SK-N-DZ (cell line): Measurements from ENCODE around the gene ZNF25. TPM values are rescaled to one million over a fixed set of nuclear protein-coding genes. Genes with fewer than 3 reads are reported as not detected.
"Not testable (repeated sequence)": the region's sequence is repeated elsewhere in the genome, so short reads cannot be mapped to it uniquely, and the experiment has no call there.

Experiments
- DNase-seq: peaks from one replicate; pipeline ENCODE4 v3.0.0-alpha.2; 2015; ENCODE audit warnings: low spot score
- polyA plus RNA-seq, 2 experiments: library from polyadenylated mRNA; depleted of rRNA; stranded (reverse); fragments of >200 nt; gene quantifications; 2 replicates each; pipeline ENCODE4 v1.2.3, GENCODE V29; 2014

Gene ZNF25
- 3.2 and 3.8 TPM in 2 replicates for polyA plus RNA-seq (2014; cell fraction: cytosol; rRNA removed)
- 4.4 and 5.0 TPM in 2 replicates for polyA plus RNA-seq (2014; cell fraction: nucleus; rRNA removed)

- peak; percentile 99 for DNase-seq
These were observed at the start of gene ZNF25 for GRCh38 chr10:37976091-37976879. Gene ZNF25, minus strand, starts transcription at chr10:37976647. Its CDS starts 4,925 bp downstream, at chr10:37971722.

DNA sequence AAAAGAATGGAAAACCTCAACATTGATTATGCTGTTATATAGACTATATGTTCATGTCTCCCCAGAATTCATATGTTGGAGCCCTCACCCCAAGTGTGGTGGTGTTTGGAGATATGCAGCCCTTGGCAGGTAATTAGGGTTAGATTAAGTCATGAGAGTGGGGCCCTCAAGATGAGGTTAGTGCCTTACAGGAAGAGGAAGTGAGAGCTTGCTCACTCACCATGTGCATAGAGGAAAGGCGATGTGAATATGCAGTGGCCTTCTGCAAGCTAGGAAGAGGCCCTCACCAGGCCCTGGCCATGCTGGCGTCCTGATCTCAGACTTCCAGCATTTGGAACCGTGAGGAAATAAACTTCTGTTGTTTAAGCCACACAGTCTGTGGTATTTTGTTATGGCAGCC, 48.8 kb upstream of the ZNF25 start:
- DNase-seq, result no peak

- not testable (repeated sequence) for DNase-seq
These were observed 42.7 kb upstream of the ZNF25 start for GRCh38 chr10:38019124-38019523.

- no peak for DNase-seq
These were observed 39.9 kb upstream of the ZNF25 start for GRCh38 chr10:38016354-38016753.

DNA sequence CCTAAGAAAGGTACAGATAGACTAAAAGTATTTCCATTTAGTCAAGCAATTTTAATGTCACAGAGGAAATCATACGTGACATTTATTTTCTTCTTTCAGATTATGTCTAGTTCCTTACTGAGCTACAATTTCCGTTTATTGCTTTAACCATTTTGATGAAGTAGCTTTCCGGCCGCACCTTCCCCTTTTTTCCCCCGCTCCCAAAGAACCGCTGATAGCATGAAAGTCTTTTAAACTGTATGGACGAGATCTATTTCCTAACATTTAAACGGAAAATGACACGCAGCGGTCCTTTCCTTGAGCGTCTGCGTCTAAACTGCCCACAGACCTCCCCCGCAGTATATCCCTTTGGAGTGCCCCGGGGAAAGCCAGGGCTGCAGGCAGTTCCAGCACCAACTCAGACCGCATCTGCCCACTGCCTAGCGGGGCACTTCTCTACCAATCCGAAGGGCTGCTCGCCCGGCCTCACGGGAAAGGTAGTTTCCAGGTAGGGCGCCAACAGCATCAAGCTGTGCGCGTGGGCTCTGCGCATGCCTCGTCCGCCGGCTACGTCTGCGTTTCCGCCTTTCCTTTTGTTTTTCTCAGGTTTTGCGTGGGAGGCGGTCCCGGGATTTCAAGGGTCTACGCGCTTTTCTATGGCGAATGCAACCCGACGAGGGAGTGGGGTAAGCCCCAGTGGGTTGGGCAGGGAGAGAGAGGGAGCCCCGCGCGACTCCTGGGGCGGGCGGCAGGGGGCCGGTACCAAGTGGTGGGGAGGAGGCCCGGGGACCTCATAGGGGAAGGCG, 33.9 kb upstream of the ZNF25 start, which contains the start of gene ZNF33A:
ZNF33A (plus strand) TSS at position 557 of the 785 bp plus-strand sequence. CDS start 1,667 bp downstream, outside the sequence.
- peak; percentile 89 for DNase-seq

- no peak for DNase-seq
These were observed 31.5 kb upstream of the ZNF25 start for GRCh38 chr10:38007991-38008390.

- no peak for DNase-seq
These were observed 31.1 kb upstream of the ZNF25 start for GRCh38 chr10:38007551-38007950.

DNA sequence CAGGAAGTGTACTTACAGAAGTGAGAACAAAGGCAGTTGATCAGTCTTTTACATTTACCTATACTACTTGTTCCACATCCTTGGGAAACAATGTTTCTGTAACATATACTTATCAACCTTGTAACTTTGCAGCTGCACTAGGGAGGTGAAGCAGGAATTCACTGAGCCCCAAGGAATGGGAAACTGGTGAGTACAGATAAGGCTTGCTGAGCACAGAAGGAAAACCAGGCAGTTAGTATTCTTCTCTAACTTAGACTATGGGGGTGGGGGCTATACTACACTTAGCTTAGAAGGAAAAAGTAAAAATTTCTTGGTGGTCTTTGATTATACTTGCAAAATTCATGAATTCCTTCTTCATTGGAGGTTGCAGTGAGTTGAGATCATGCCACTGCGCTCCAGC, 27.1 kb upstream of the ZNF25 start:
- no peak for DNase-seq

GRCh38 chr10:38003026-38003425, 26.6 kb upstream of the ZNF25 start:
- DNase-seq, result no peak

GRCh38 chr10:38000474-38000873, 24.0 kb upstream of the ZNF25 start:
- not testable (repeated sequence) for DNase-seq

- DNase-seq, result not testable (repeated sequence)
These were observed 22.5 kb upstream of the ZNF25 start for GRCh38 chr10:37998920-37999319.

GRCh38 chr10:37992083-37992482, 15.6 kb upstream of the ZNF25 start:
- peak; percentile 30 for DNase-seq

- DNase-seq, result no peak
These were observed 15.2 kb upstream of the ZNF25 start for GRCh38 chr10:37991655-37992054.

GRCh38 chr10:37976880-37977203, 395 bp upstream of the ZNF25 start:
- DNase-seq, result no peak

GRCh38 chr10:37975401-37975991, 951 bp downstream of the ZNF25 start:
- DNase-seq, result peak; percentile 14

- no peak for DNase-seq
These were observed 4.1 kb downstream of the ZNF25 start for GRCh38 chr10:37972396-37972795.

DNA sequence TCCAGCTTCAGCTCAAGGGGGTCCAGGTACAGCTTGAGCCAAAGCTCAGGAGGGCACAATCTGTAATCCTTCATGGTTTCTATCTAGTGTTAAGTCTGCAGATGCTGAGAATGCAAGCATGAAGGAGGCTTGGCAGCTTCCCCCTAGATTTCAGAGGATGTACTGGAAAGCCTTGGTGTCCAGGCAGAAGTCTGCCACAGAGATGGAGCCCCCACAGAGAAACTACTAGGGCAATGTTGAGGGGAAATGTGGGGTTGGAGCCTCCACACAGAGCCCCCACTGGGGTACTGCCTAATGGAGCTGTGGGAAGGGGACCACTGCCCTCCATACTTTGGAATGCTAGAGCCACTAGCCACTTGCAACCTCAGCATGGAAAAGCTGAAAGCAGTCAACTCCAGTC, 11.4 kb downstream of the ZNF25 start:
- DNase-seq, result no peak

DNA sequence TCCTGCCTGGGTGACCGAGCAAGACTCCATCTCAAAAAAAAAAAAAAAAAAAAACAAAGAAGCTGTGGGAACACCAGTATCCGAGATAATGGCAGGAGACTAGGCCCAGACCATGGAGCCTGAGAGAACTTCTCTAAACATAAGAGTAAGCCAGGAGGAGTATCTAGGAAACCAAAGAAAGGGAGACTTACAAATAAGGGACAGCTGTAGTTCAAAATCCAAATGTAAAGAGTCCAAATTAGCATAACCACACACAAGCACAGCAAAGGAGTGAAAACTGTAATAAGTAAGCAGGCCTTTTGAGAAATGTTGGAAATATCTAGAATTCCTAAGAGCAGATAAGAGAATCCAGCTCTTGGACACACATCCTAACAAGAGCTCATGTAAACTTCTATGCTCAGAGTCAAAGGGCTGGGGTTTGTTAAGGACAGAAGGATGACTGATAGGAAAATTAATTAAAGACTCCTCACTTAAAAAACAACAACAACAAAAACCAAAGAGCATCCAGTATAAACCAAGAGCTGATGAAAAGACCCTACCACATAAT, 15.8 kb downstream of the ZNF25 start:
- no peak for DNase-seq

GRCh38 chr10:37957841-37958240, 18.6 kb downstream of the ZNF25 start:
- no peak for DNase-seq

DNA sequence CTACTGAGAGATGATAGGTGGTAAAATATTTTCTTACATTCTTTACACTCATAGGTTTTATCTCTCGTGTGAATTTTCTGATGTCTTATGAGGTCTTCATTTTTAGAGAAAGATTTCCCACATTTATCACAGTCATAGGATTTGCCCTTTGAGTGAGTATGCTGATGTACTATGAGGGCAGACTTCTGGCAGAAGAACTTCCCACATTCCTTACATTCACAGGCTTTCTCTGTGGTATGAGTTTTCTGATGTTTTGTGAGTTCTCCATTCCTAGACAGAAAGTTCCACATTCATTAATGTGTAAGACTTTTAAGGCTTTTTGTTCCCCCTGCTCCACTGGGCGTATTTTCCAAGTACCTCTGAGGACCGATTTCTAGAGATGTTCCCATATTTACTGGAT, 23.5 kb downstream of the ZNF25 start:
- no peak for DNase-seq

GRCh38 chr10:37952043-37952755, 24.2 kb downstream of the ZNF25 start:
- no peak for DNase-seq
